ENCODE data around the gene FOCAD.

FOCAD gene

GRCh38 chr9:20746967-20747366 lies 62.9 kb downstream of the FOCAD start:
- Histone ChIP-seq H3K27me3 (ENCODE audit: insufficient read depth, low read length) (no peaks in the 10 kb centered on the region), H3K4me1 (ENCODE audit: insufficient read depth, low read length, severe bottlenecking) (no peaks in the 10 kb centered on the region), H3K9me3 (ENCODE audit: low read length) (no peaks in the 10 kb centered on the region), H3K36me3 (ENCODE audit: insufficient read depth, low read length) (no peaks in the 10 kb centered on the region), H3K4me3 (ENCODE audit: low read depth, low read length, poor library complexity, severe bottlenecking) (no peak overlapping the region), H4K20me1 (ENCODE audit: insufficient read depth, low read length) (no peaks in the 10 kb centered on the region), H3F3A (ENCODE audit: insufficient read depth, low read length) (no peaks in the 10 kb centered on the region), H3K9me2 (ENCODE audit: low read depth, low read length) (no peaks in the 10 kb centered on the region), H3K9ac (ENCODE audit: low read length) (no peak overlapping the region), H3K4me2 (ENCODE audit: low read length) (no peak overlapping the region), H3K27ac (ENCODE audit: low read depth, low read length, poor library complexity, severe bottlenecking) (no peak overlapping the region), H2AFZ (ENCODE audit: low read length) (no peak overlapping the region), H3K79me2 (ENCODE audit: insufficient read depth, low read length) (no peaks in the 10 kb centered on the region)
- TF ChIP-seq, protein P1, sequence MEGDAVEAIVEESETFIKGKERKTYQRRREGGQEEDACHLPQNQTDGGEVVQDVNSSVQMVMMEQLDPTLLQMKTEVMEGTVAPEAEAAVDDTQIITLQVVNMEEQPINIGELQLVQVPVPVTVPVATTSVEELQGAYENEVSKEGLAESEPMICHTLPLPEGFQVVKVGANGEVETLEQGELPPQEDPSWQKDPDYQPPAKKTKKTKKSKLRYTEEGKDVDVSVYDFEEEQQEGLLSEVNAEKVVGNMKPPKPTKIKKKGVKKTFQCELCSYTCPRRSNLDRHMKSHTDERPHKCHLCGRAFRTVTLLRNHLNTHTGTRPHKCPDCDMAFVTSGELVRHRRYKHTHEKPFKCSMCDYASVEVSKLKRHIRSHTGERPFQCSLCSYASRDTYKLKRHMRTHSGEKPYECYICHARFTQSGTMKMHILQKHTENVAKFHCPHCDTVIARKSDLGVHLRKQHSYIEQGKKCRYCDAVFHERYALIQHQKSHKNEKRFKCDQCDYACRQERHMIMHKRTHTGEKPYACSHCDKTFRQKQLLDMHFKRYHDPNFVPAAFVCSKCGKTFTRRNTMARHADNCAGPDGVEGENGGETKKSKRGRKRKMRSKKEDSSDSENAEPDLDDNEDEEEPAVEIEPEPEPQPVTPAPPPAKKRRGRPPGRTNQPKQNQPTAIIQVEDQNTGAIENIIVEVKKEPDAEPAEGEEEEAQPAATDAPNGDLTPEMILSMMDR (IDR thresholded peaks at IDR 0.05; ENCODE audit: low read length), result no peak

- Histone ChIP-seq H3K27ac (ENCODE audit: low read depth, low read length, poor library complexity, severe bottlenecking) (no peak overlapping the region), H3K4me3 (ENCODE audit: low read depth, low read length, poor library complexity, severe bottlenecking) (no peak overlapping the region), H3K4me1 (ENCODE audit: insufficient read depth, low read length, severe bottlenecking) (no peaks in the 10 kb centered on the region), H3K79me2 (ENCODE audit: insufficient read depth, low read length) (no peaks in the 10 kb centered on the region), H3K27me3 (ENCODE audit: insufficient read depth, low read length) (no peaks in the 10 kb centered on the region), H2AFZ (ENCODE audit: low read length) (no peak overlapping the region), H3K9ac (ENCODE audit: low read length) (no peak overlapping the region), H3K9me2 (ENCODE audit: low read depth, low read length) (no peaks in the 10 kb centered on the region), H4K20me1 (ENCODE audit: insufficient read depth, low read length) (no peaks in the 10 kb centered on the region), H3F3A (ENCODE audit: insufficient read depth, low read length) (no peaks in the 10 kb centered on the region), H3K36me3 (ENCODE audit: insufficient read depth, low read length) (no peaks in the 10 kb centered on the region), H3K9me3 (ENCODE audit: low read length) (no peaks in the 10 kb centered on the region), H3K4me2 (ENCODE audit: low read length) (no peak overlapping the region)
- no peak for TF ChIP-seq EZH2 (IDR thresholded peaks at IDR 0.05; ENCODE audit: borderline replicate concordance, low read length)
- TF ChIP-seq, protein P1 (IDR thresholded peaks at IDR 0.05; ENCODE audit: low read length), result no peak
Measured at GRCh38 chr9:20749496-20750198, 65.6 kb downstream of the FOCAD start.

DNA sequence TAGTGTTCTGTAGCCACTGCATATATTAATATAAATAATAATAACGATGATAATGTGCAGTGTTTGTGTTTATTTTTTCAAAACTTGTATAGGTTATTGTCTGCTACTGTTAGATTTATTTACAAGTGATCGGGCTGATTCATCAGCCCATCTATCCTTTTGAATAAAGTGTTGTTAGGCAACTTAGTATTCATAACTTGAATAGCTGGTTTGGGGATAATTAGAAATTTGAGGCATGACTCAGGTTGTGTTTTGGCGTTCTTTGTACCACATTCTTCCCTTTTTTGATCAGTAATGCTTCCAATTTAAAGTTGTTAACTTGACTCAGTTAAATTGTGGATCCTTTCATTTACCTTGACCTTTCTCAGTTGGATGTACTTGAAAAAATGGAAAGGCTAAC lies 69.7 kb downstream of the FOCAD start:
- TF ChIP-seq, protein P1 (IDR thresholded peaks at IDR 0.05; ENCODE audit: low read length), result no peak
- no peak for TF ChIP-seq EZH2 (IDR thresholded peaks at IDR 0.05; ENCODE audit: borderline replicate concordance, low read length)
- Histone ChIP-seq H3K4me3 (ENCODE audit: low read depth, low read length, poor library complexity, severe bottlenecking) (no peak overlapping the region), H2AFZ (ENCODE audit: low read length) (no peak overlapping the region), H3K27ac (ENCODE audit: low read depth, low read length, poor library complexity, severe bottlenecking) (no peak overlapping the region), H3K4me2 (ENCODE audit: low read length) (no peak overlapping the region), H3K9ac (ENCODE audit: low read length) (no peak overlapping the region), H3K27me3 (ENCODE audit: insufficient read depth, low read length) (no peaks in the 10 kb centered on the region), H3K79me2 (ENCODE audit: insufficient read depth, low read length) (no peaks in the 10 kb centered on the region), H3K9me2 (ENCODE audit: low read depth, low read length) (no peaks in the 10 kb centered on the region), H3K4me1 (ENCODE audit: insufficient read depth, low read length, severe bottlenecking) (no peaks in the 10 kb centered on the region), H3F3A (ENCODE audit: insufficient read depth, low read length) (no peaks in the 10 kb centered on the region), H3K9me3 (ENCODE audit: low read length) (no peaks in the 10 kb centered on the region), H3K36me3 (ENCODE audit: insufficient read depth, low read length) (no peaks in the 10 kb centered on the region), H4K20me1 (ENCODE audit: insufficient read depth, low read length) (no peaks in the 10 kb centered on the region)
